ENCODE measurements around the gene INAFM2. TPM values are rescaled to one million over a fixed set of nuclear protein-coding genes. Genes with fewer than 3 reads are reported as not detected.

The INAFM2 gene
- total and polyA plus RNA-seq, 9 of the 15 experiments (the other 6 are each of a cell fraction or from before 2014, with no cell fraction given), result 11.8 to 43.1 (median 27.2) TPM

GRCh38 chr15:40323239-40323952, at the start of gene INAFM2 (continued):
- TF ChIP-seq PPARD (CRISPR knock-in tag; IDR thresholded peaks at IDR 0.05), result no peak
- TF ChIP-seq SLC30A9 (CRISPR knock-in tag; IDR thresholded peaks at IDR 0.05), result no peak
- no peak for TF ChIP-seq KLF10 (CRISPR knock-in tag; IDR thresholded peaks at IDR 0.05)
- TF ChIP-seq ZNF23 (CRISPR knock-in tag; IDR thresholded peaks at IDR 0.05), result no peak
- TF ChIP-seq ZNF324 (CRISPR knock-in tag; IDR thresholded peaks at IDR 0.05), result no peak
- TF ChIP-seq ZNF12 (CRISPR knock-in tag; IDR thresholded peaks at IDR 0.05), result no peak
- peak; percentile 48; the same call in 1 of the 2 replicates for TF ChIP-seq GATAD2B (IDR thresholded peaks at IDR 0.05; ENCODE audit: borderline replicate concordance)
- TF ChIP-seq ZNF79 (CRISPR knock-in tag; IDR thresholded peaks at IDR 0.05; ENCODE audit: low read depth), result no peak
- TF ChIP-seq RBM14 (IDR thresholded peaks at IDR 0.05; ENCODE audit: borderline replicate concordance, insufficient read depth, low read depth, low read length), result no peak
- TF ChIP-seq ZFP1 (CRISPR knock-in tag; IDR thresholded peaks at IDR 0.05), result no peak
- no peak for TF ChIP-seq ZNF778 (CRISPR knock-in tag; IDR thresholded peaks at IDR 0.05)
- no peak for TF ChIP-seq RFX7 (CRISPR knock-in tag; IDR thresholded peaks at IDR 0.05)
- TF ChIP-seq PURB (CRISPR knock-in tag; IDR thresholded peaks at IDR 0.05; ENCODE audit: low read depth), result no peak
- no peak for TF ChIP-seq MEF2D (tag; conservative IDR thresholded peaks at IDR 0.05; ENCODE audit: low read depth)
- peak; percentile 94 for TF ChIP-seq CCNT2 (IDR thresholded peaks at IDR 0.05; ENCODE audit: borderline replicate concordance, extremely low read depth, insufficient read length, low read depth, low read length)
- no peak for TF ChIP-seq ZBTB12 (CRISPR knock-in tag; IDR thresholded peaks at IDR 0.05)
- no peak for TF ChIP-seq NUFIP1 (IDR thresholded peaks at IDR 0.05; ENCODE audit: partially characterized antibody)
- TF ChIP-seq, protein P1, sequence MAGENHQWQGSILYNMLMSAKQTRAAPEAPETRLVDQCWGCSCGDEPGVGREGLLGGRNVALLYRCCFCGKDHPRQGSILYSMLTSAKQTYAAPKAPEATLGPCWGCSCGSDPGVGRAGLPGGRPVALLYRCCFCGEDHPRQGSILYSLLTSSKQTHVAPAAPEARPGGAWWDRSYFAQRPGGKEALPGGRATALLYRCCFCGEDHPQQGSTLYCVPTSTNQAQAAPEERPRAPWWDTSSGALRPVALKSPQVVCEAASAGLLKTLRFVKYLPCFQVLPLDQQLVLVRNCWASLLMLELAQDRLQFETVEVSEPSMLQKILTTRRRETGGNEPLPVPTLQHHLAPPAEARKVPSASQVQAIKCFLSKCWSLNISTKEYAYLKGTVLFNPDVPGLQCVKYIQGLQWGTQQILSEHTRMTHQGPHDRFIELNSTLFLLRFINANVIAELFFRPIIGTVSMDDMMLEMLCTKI (IDR thresholded peaks at IDR 0.05; ENCODE audit: partially characterized antibody), result no peak
- no peak for TF ChIP-seq CAMTA2 (CRISPR knock-in tag; conservative IDR thresholded peaks at IDR 0.05)
- no peak for TF ChIP-seq ZNF280B (CRISPR knock-in tag; IDR thresholded peaks at IDR 0.05)
- no peak for TF ChIP-seq EWSR1 (IDR thresholded peaks at IDR 0.05; ENCODE audit: borderline replicate concordance, low read depth, partially characterized antibody)
- peak; percentile 100 for TF ChIP-seq SNIP1 (IDR thresholded peaks at IDR 0.05; ENCODE audit: low read depth)

Measured in K562 (cell line).